OCI-LY1 (cell line): Measurements from ENCODE around the gene FHIT.

Source experiments
- EZH2 ChIP-seq: fragments of 200-600 bp; sonication (generic), shearing (Covaris generic); IDR thresholded peaks from 2 replicates; pipeline ENCODE4 v1.8.0; 2017; ENCODE audit warnings: borderline replicate concordance, mixed run types, mild to moderate bottlenecking, antibody characterized with exemption, low read length, moderate library complexity, mixed read lengths
- TF ChIP-seq, protein P1 (sequence below): fragments of 200-600 bp; sonication (generic), shearing (Covaris generic); IDR thresholded peaks from 2 replicates; pipeline ENCODE4 v1.5.1; 2017; ENCODE audit warnings: mild to moderate bottlenecking, antibody characterized with exemption, low read length, moderate library complexity, mixed read lengths

DNA sequence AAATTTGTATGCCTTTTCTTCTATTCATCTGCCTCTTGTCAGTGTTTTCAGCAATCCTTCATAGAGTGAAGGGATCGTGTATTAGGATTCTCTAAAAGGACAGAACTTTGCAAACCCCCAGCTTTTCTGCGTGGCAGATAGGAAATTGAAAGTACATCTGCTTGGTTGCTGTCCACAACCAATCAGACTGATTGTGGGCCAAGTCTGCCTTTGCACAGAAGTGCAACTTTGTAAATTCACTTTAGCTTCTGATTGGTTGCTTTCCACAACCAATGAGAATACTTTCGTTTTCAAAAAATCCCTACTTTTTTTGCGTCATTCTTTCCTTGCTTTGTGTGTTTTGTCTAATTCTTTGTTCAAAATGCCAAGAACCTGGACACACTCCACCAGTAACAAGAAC is 847.4 kb downstream of the FHIT start:
- TF ChIP-seq, protein P1, sequence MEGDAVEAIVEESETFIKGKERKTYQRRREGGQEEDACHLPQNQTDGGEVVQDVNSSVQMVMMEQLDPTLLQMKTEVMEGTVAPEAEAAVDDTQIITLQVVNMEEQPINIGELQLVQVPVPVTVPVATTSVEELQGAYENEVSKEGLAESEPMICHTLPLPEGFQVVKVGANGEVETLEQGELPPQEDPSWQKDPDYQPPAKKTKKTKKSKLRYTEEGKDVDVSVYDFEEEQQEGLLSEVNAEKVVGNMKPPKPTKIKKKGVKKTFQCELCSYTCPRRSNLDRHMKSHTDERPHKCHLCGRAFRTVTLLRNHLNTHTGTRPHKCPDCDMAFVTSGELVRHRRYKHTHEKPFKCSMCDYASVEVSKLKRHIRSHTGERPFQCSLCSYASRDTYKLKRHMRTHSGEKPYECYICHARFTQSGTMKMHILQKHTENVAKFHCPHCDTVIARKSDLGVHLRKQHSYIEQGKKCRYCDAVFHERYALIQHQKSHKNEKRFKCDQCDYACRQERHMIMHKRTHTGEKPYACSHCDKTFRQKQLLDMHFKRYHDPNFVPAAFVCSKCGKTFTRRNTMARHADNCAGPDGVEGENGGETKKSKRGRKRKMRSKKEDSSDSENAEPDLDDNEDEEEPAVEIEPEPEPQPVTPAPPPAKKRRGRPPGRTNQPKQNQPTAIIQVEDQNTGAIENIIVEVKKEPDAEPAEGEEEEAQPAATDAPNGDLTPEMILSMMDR: no peak
- no peak for TF ChIP-seq EZH2
